ENCODE data around the gene SIX1.

Gene SIX1

DNA sequence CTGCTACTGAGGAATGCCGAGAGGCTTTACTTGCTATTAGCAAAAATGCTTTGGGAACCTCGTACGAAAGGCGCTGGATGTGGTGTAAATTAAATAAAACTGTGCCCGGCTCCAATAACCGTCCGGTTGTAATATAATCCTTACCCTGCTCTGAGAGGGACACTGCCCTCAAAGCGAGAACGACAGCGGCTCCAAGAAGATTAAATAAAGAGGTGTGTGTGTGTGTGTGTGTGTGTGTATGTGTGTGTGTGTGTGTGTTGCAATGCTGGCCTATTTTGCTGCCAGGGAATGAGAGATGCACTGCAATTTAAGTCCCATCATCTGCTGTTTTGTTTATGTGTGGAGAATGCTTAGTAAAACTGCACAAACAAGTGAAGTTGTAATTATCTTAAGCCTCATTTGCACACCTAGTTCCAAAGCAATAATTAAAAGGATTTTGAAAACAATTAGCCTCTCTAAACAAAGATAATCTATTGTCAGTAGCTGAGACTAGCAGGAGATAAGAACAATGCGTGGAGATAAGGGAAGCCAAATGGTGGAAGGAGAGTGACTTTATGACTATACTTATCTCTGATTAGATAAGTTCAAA is 1.2 kb upstream of the SIX1 start:
- Mint-ChIP-seq H3K9me3 (peaks cover 10% of the 10 kb centered on the region), H3K4me1 (peaks cover 52% of the 10 kb centered on the region), H3K27ac (no peak overlapping the region), H3K4me3 (no peak overlapping the region), H3K36me3 (peaks cover 6% of the 10 kb centered on the region), H3K27me3 (peaks cover 100% of the 10 kb centered on the region)
- no peak for ATAC-seq

DNA sequence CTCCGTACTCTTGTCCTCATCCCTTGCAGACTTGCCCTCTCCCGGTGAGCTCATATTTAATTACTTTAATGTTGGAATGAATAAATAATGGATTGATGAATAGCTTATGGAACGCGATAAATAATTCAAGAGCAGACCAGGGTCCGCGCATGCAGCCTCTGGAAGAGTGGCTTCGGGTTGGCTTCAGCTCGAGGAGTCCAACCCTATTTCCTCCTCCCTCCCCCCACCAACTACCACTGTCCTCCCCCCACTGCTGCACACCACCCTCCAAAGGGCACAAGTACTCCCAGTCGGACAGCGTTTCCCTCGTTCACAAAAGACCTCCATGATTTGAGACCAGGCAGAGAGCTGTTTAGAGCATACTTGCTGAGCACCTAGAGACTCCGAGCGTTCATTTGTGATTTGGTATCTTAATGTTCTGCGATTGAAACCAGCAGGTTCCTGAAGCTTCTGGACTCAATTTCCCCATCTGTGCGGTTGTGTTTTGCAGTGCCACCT is 647 bp upstream of the SIX1 start:
- H3K27me3 Mint-ChIP-seq, result peaks cover 100% of the 10 kb centered on the region
- peaks cover 6% of the 10 kb centered on the region for H3K36me3 Mint-ChIP-seq
- H3K4me1 Mint-ChIP-seq, result peaks cover 48% of the 10 kb centered on the region
- peaks cover 10% of the 10 kb centered on the region for H3K9me3 Mint-ChIP-seq
- no peak overlapping the region for H3K4me3 Mint-ChIP-seq
- ATAC-seq, result no peak
- no peak overlapping the region for H3K27ac Mint-ChIP-seq

DNA sequence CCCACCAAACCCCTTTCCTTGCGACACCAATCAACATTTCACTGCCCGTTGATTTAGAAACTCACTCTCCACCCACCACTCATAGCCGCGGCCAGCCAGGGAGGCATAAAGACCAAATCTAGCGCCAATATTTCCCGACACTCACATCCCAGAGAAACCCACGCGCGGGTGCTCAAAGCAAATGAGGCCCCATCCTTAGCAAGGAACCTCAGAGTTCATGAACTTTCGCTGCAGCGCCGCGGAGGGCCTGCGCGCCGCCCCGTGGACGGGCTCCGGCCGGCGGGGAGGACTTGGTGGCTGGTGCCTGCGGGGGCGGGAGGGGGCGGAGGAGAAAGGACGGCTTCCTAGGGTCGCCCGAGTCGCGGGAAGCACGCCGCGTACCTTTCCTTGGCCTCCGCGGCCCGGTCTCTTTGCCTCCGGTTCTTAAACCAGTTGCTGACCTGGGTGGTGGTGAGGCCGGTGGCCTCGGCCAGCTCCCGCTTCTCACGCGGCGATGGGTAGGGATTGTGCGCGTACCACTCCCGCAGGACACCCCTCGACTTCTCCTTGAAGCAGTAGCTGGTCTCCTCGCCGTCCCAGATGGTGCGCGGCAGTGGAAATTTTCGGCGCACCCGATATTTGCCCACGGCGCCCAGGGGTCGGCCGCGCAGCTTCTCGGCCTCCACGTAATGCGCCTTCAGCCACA is 886 bp downstream of the SIX1 start:
- peaks cover 43% of the 10 kb centered on the region for H3K4me1 Mint-ChIP-seq
- peaks cover under 1% of the 10 kb centered on the region for H3K36me3 Mint-ChIP-seq
- peaks cover 99% of the 10 kb centered on the region for H3K27me3 Mint-ChIP-seq
- no peak for ATAC-seq
- peak overlapping the region; percentile 59 for H3K4me3 Mint-ChIP-seq
- no peak overlapping the region for H3K27ac Mint-ChIP-seq
- H3K9me3 Mint-ChIP-seq, result no peaks in the 10 kb centered on the region

DNA sequence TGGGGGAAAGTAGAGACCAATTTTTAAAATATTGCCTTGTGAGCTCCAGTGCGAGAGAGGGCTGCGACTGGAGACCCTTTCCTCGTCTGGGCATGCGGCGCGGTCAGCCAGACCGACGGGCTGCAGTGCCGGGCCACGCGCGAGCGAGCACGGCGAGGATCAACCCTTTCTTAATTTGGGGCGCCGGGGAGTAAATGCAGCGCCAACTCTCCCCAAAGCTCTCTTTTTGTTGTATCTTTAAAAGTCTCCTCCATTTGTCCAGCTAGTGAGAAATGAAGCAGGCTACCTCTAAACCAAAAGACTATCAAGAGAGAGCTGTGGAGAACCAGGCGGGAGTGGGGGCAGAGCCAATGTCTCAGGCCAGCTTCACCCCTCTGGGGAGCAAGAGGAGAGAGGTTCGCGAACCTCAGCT is 1.4 kb downstream of the SIX1 start:
- H3K4me1 Mint-ChIP-seq, result peaks cover 46% of the 10 kb centered on the region
- H3K4me3 Mint-ChIP-seq, result peak overlapping the region; percentile 57
- ATAC-seq, result no peak

DNA sequence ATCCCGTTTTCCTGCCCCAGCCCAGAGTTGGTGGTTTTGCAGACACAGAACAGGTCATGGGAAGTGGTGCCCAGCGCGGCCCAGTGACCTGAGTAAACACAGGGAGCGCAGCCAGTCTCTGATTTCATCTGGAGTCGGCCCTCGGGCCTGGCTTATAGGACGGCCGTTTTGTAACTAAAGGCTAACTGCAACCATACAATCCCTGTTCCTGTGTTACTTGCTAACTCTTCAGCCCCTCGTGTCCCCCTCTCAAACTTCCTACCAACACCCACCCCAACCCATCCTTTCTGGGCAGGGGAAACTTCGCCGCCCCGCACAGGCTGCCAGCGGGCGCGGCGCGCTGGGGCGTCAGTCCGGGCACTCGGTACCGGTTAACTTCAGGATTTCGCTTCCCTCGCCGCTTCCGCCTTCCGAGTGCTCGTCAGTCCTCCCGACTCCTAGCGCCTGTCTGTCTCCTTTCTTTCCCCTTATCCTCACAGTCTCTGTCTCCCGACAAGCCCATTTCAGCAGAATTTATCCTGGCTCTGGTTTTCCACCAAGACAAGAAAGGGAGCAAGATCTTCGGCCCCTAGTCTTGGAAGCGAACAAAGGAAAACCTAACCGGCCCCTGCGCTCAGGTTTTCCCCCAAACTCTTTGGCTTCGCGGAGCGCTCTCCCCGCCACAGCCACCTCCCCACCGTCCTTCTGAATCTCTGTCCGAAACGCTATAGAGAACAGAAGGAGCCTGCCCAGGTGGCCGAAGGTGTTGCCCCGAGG is 2.0 kb downstream of the SIX1 start:
- H3K9me3 Mint-ChIP-seq, result no peaks in the 10 kb centered on the region
- H3K4me1 Mint-ChIP-seq, result peaks cover 46% of the 10 kb centered on the region
- peak overlapping the region; percentile 64 for H3K4me3 Mint-ChIP-seq
- no peaks in the 10 kb centered on the region for H3K36me3 Mint-ChIP-seq
- peaks cover 99% of the 10 kb centered on the region for H3K27me3 Mint-ChIP-seq
- no peak overlapping the region for H3K27ac Mint-ChIP-seq
- ATAC-seq, result no peak

More for the DNA sequence above, 1.4 kb downstream of the SIX1 start:
- Mint-ChIP-seq H3K36me3 (no peaks in the 10 kb centered on the region), H3K27me3 (peaks cover 99% of the 10 kb centered on the region), H3K27ac (no peak overlapping the region), H3K9me3 (no peaks in the 10 kb centered on the region)

DNA sequence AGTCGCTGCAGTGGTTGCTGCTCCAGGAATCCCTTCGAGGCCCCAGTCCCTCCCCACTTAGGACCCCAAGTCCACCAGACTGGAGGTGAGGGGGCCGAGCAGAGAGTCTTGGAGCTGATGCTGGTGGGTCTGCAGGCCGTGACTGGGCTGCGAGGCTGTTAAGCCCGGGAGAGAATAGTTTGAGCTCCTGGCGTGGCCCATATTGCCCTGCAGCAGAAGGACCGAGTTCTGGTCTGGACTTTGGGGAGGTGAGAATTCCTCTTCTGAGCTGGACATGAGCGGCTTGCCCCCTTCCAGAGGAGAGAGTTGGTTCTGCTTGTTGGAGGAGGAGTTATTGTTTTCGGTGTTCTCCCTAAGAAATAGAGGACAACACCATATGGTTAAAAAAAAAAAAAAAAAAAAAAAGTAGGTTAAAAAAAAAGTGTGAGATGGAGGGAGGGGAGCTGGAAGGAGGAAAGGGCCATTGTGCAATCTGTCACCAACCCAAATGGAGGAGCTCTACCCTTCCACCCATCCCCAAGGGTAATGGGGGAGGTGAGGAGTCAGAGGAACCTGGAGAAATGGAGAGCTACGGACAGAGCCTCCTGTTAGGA is 3.0 kb downstream of the SIX1 start:
- Mint-ChIP-seq H3K27me3 (peaks cover 99% of the 10 kb centered on the region), H3K4me3 (no peak overlapping the region), H3K9me3 (no peaks in the 10 kb centered on the region), H3K4me1 (peaks cover 46% of the 10 kb centered on the region), H3K27ac (no peak overlapping the region), H3K36me3 (no peaks in the 10 kb centered on the region)
- no peak for ATAC-seq

DNA sequence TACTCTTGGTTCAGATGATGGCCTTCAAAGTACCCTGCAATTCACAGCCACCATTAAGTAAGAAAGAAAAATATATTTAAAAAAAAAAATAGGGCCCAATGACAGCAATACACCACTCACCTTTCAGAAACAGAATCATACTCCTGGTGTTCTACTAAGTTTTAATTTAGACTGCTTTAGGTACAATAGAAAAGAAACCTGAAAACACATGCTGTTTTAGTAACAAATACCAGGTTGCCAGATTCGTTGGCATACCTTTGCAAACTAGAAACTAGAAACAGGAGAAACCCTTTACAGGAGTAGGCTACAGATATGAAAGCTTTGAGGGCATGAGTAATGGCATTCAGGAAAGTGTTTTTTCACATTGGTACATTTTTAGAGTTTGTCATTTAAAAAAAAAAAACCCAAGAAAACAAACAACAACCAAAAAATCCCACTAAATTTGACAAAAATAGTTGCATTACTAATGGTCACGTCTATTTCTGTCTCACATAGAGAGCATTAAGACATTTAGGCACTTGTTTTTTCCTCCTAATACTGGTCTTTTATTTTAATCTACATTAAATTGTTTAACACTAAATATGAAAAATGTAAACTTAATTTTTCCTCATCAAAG is 4.0 kb downstream of the SIX1 start:
- Mint-ChIP-seq H3K9me3 (no peaks in the 10 kb centered on the region), H3K27ac (no peak overlapping the region), H3K4me1 (peaks cover 42% of the 10 kb centered on the region), H3K4me3 (no peak overlapping the region), H3K27me3 (peaks cover 99% of the 10 kb centered on the region), H3K36me3 (no peaks in the 10 kb centered on the region)
- no peak for ATAC-seq

DNA sequence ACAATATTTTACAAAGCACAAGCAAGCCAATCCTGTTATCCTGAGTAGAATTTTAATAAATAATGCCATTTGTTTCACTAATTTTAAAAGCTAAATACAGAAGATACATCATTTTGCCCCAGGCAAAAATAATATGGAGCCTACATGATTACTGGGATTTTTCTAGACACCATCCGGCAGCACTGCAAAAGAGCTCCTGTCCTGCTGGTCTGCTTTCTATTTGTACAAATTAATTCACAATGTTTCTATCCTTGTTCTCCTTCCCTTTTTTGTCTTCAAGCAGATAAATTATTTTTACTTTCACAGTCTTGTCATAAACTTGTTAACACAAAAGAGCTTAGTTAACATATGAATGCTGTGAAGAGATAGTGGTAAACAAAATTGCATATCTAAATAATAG is 4.6 kb downstream of the SIX1 start:
- Mint-ChIP-seq H3K4me3 (no peak overlapping the region), H3K4me1 (peaks cover 36% of the 10 kb centered on the region), H3K36me3 (no peaks in the 10 kb centered on the region), H3K27me3 (peaks cover 99% of the 10 kb centered on the region), H3K9me3 (no peaks in the 10 kb centered on the region), H3K27ac (no peak overlapping the region)
- ATAC-seq, result no peak

DNA sequence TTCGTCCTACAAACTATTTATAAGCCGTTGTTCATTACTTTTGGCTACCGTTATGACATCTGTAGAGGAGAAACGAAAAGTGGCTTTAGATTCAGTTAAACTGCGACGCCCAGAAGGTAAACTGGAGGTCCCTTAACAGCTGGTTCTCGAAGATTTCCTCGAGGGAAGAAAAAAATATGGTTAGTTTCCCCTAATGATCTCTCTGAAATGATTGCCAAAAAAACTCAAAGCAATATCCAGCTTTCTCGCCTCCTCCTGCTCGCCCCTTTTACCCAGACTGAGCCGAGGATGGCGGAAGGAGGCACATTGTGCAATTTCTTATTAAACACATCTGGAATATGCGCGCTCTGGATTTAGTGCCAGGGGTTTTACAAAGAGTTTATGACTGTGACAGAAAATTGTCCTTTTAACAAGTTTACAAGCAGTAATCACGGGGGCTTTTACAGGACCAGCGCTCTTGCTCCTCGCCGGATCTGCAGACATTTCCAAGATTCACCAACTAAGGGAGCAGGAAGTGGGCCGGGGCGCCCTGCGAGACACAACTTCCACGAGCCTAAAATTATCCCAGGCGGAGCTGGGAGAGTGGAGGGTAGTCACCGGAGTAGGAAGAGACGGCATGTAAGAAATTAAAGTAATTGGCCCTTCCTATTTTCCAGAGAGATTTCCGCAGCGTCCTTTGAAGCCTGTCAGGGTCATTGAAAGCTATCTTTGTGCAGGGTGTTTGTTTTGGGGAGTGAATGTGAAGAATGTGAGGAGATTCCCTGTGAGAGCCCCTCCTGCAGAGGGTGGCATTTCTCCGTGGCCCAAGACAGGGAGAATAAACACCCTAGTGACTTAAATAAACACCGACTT is 5.6 kb downstream of the SIX1 start:
- Mint-ChIP-seq H3K27me3 (peaks cover 99% of the 10 kb centered on the region), H3K4me3 (no peak overlapping the region), H3K4me1 (peaks cover 32% of the 10 kb centered on the region), H3K36me3 (no peaks in the 10 kb centered on the region), H3K27ac (no peak overlapping the region), H3K9me3 (no peaks in the 10 kb centered on the region)
- ATAC-seq, result no peak

DNA sequence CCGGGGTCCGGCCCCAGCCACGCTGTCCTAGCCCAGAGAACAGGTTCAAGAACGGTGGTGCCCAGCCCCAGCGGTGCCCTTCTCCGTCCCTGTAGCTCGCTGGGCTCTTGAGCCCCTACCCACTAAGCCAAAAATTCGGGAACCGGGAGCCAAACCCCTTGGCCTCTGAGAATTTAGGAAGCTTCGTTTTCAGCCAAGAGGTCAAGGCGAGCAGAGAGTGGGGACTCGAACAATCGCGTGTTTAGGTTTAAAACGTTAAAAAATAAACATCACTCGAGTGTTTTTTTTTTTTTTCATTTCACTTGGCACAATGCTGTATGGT is 6.2 kb downstream of the SIX1 start:
- peaks cover 28% of the 10 kb centered on the region for H3K4me1 Mint-ChIP-seq
- H3K36me3 Mint-ChIP-seq, result no peaks in the 10 kb centered on the region
- H3K27ac Mint-ChIP-seq, result no peak overlapping the region
- H3K9me3 Mint-ChIP-seq, result no peaks in the 10 kb centered on the region
- H3K27me3 Mint-ChIP-seq, result peaks cover 99% of the 10 kb centered on the region
- H3K4me3 Mint-ChIP-seq, result peak overlapping the region; percentile 23
- no peak for ATAC-seq

DNA sequence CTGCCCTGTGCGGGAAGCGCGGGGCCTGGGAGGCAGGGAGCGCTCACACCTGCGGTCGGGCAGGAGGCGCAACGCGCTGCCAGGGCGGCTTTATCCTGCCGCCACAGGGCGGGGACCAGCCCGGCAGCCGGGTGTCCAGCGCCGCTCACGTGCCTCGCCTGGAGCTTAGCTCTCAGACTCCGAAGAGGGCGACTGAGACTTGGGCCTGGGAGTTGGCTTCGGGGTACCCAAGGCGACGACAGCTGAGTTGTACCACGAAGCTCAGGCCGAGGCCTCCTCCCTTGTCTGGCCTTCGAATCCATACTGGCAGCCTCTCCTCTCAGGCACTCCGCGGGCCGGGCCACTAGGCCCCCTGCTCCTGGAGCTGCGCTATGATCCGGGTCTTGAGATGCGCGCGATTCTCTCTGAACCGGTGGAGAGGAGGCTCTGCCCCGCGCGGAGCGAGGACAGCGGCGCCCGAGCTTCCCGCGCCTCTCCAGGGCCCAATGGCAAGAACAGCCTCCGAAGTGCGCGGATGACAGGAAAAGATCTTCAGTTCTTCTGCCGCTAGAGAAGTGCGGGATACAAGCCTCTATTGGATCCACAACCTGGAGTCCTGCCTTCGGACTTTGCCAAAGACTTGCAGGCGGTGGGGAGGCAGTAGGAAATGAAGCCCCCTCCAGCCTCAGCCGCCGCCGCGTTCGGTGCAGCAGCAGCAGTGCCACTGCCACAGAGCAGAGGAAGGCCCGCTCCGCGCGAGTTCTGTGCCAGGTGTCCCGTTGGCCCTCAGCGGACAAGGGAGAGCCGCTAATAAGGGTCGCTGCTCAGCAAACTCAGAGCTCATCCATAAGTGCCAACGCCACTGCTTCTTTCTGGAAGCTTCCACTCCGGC is 6.8 kb downstream of the SIX1 start:
- Mint-ChIP-seq H3K27ac (no peak overlapping the region), H3K27me3 (peaks cover 99% of the 10 kb centered on the region), H3K36me3 (no peaks in the 10 kb centered on the region), H3K4me3 (no peak overlapping the region), H3K9me3 (no peaks in the 10 kb centered on the region), H3K4me1 (peaks cover 26% of the 10 kb centered on the region)
- no peak for ATAC-seq

DNA sequence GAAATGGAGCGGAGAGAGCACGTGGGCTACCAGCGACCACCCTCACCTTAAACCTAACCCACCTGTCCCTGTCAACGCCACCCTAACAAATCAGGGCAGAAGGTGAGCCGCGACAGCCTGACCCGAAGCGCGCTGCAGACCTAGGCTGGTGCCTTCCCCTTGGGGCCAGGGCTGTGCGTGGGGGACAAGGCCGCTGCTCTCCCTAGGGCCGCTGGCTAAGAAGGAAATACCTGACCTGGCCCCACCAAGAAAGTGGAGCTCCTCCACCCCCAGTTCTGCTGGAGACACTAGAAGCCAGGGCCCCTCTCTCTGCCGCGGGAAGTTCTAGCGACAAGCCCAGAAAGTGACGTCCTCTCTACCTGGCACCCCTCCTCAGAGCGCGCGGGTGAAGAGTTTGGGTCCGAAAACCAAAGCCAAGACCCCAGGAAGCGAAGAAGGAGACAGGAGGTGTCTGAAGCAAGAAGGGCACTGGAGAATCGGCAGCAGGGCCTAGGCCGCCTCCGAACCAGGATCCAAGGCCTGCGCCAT is 7.5 kb downstream of the SIX1 start:
- peaks cover 99% of the 10 kb centered on the region for H3K27me3 Mint-ChIP-seq
- H3K36me3 Mint-ChIP-seq, result no peaks in the 10 kb centered on the region
- no peak for ATAC-seq
- H3K27ac Mint-ChIP-seq, result no peak overlapping the region
- H3K4me1 Mint-ChIP-seq, result peaks cover 20% of the 10 kb centered on the region
- H3K9me3 Mint-ChIP-seq, result no peaks in the 10 kb centered on the region
- no peak overlapping the region for H3K4me3 Mint-ChIP-seq

DNA sequence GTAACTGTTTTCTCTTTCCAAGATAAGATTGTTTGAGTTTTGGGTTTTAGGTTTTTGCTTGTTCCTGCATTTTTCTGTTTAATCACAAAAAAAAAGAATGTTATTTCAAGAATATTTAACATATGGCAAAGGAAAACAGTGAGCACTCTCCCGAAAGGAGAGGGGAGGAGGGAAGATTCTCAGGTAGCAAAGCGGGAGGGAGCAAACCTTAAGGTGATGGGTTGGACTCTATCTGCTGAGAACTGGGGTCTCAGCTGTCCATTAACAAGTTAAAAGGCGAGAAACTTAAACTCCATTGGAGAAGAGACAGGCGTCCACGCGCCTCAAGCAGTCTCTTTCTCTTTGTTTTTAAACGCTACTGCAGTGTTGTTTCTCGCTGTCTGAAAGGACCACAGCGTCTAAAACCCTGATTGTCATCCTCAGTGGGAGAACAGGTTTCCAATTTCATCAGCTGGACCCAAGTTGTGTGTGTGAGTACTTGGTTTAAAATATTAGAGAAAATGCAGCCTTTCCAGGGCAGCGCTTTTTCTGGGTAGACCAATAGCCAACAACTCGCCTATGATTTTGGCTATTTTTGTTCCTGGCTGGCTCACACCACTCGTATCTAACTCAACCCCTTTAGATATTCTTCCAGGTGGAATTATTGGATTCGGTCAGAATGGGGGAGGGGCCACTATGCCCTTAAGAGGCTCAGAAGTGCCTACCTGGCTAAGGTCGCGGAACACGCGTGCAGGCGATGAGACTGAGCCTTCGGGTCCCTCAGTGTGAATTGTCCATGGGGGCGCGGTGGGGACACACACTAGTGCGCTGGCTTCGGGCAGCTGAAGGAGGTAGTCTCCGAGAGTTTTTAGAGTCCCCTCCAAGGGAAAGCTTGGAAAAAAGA is 8.2 kb downstream of the SIX1 start:
- Mint-ChIP-seq H3K36me3 (no peaks in the 10 kb centered on the region), H3K9me3 (no peaks in the 10 kb centered on the region), H3K27ac (no peak overlapping the region), H3K4me3 (no peak overlapping the region), H3K4me1 (peaks cover 16% of the 10 kb centered on the region), H3K27me3 (peaks cover 99% of the 10 kb centered on the region)
- no peak for ATAC-seq

Data from stimulated activated memory B cell treated with anti-CD40 and anti-IgM and Interleukin-4, amounts not matched to agents 10 μg/mL and 1 μg/mL and 100 μg/mL, for 72 hours (primary cell).